Sigmoid colon (tissue), 7 donors: ENCODE data around the gene CCDC181. TPM values are rescaled to one million over a fixed set of nuclear protein-coding genes. Genes with fewer than 3 reads are reported as not detected.
"Not testable (repeated sequence)": the region's sequence is repeated elsewhere in the genome, so short reads cannot be mapped to it uniquely, and the experiment has no call there.

Experiments
- DNase-seq: peaks from one replicate; pipeline ENCODE4 v3.0.0-alpha.2; 2019
- H3K27ac ChIP-seq, 4 donors: fragments of 200-600 bp; sonication (generic); one replicate each; pipeline ENCODE4 v1.5.1; 2016 to 2019; ENCODE audit warnings: mild to moderate bottlenecking in 1 of 4
- H3K27me3 ChIP-seq, 3 donors: fragments of 200-600 bp; sonication (generic); one replicate each; pipeline ENCODE4 v1.5.1; 2019; ENCODE audit warnings: mild to moderate bottlenecking in 1 of 3
- H3K36me3 ChIP-seq, 4 donors: fragments of 200-600 bp; sonication (generic); one replicate each; pipeline ENCODE4 v1.5.1; 2016 to 2019
- H3K4me1 ChIP-seq, 4 donors: fragments of 200-600 bp; sonication (generic); one replicate each; pipeline ENCODE4 v1.5.1; 2017 to 2019
- H3K4me3 ChIP-seq, 4 donors: fragments of 200-600 bp; sonication (generic); one replicate each; pipeline ENCODE4 v1.5.1; 2017 to 2019; ENCODE audit warnings: mild to moderate bottlenecking in 2 of 4, moderate library complexity in 1 of 4
- H3K9me3 ChIP-seq, 4 donors: fragments of 200-600 bp in 3 of 4; sonication (generic) in 3 of 4; one replicate each; pipeline versions ENCODE4 v1.5.1 to v1.6.1; 2013 to 2019
- EP300 ChIP-seq, 4 donors: sonication (generic); formaldehyde crosslinking; IDR thresholded peaks; one replicate each; pipeline ENCODE4 v1.6.1; 2017; ENCODE audit warnings: antibody characterized with exemption in 4 of 4
- POLR2A ChIP-seq, 2 donors: fragments of 450-650 bp; IDR thresholded peaks; one replicate each; pipeline ENCODE4 v1.6.1; 2016; ENCODE audit warnings: antibody characterized with exemption in 2 of 2, mild to moderate bottlenecking in 2 of 2, moderate library complexity in 2 of 2
- POLR2AphosphoS5 ChIP-seq, 4 donors: sonication (generic); formaldehyde crosslinking; IDR thresholded peaks; one replicate each; pipeline ENCODE4 v1.6.1; 2017; ENCODE audit warnings: antibody characterized with exemption in 4 of 4
- WGBS, 2 donors: extraction: QIAGEN DNeasy Blood & Tissue Kit; methylation state at CpG; one replicate each; pipeline ENCODE4 v1.1.7; 2013; 5-methylcytosine and 5-hydroxymethylcytosine counted together
- intact Hi-C: fragments of 100-400 bp; cut with DNase I; formaldehyde crosslinking; loops from one replicate; pipeline ENCODE4 v1.15.1; 2023
- polyA plus RNA-seq, 3 donors: library from polyadenylated mRNA; stranded (reverse); fragments of 200-250 nt; gene quantifications; one replicate each; pipeline ENCODE4 v1.2.3, GENCODE V29; 2013
- total RNA-seq, 4 donors: library from RNA; depleted of rRNA; stranded (reverse); fragments of >200 nt; gene quantifications; one replicate each; pipeline ENCODE4 v1.1.0, GENCODE V29; 2016
- TF ChIP-seq, protein P1 (sequence below), 4 experiments: fragments of 450-650 bp in 3 of 4; fragments of 200-600 bp in 1 of 4; IDR thresholded peaks; one replicate each; pipeline ENCODE4 v1.5.1; 2016 to 2019; ENCODE audit warnings: antibody characterized with exemption in 4 of 4, mild to moderate bottlenecking in 3 of 4, moderate library complexity in 2 of 4
- donor health status: healthy with polysubstance abuse.
- donor health status: Bipolar disorder and iron deficiency.
- donor health status: healthy.

Gene CCDC181
- total and polyA plus RNA-seq, 7 donors = 0.25 to 1.4 (median 1.1) TPM; not detected in 3

DNA sequence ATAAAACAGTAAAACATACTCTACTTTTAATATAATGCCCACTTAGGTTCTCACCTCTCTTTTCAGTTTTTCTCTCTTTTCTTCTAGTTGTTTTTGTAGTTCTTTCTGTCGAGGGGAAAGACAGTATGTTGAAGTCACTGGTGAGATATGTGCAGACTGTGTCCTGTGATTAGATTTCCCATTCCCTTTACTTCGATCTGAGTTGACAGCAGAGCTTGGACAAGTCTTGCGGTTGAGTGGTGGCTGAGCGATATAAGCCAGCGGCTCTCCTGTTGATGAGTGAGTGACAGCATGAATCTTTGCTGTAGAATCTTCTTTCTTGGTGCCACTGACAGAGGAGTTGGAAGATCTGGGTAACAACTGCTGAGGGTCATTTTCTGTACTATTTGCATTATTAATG, 6.0 kb downstream of the CCDC181 start:
- Histone ChIP-seq H3K27ac (no peak overlapping the region), H3K4me1 (no peaks in the 10 kb centered on the region), H3K4me3 (no peak overlapping the region), H3K9me3 (no peaks in the 10 kb centered on the region), H3K36me3 (no peaks in the 10 kb centered on the region), H3K27me3 (peaks cover 0 to 4% (median 0%) of the 10 kb centered on the region in 3 donors)
- DNase-seq = no peak
- 91 to 92% methylated on average over 5 of the region's 5 CpGs for WGBS, 2 donors
- no peak for TF ChIP-seq POLR2A (IDR thresholded peaks at IDR 0.05)
- TF ChIP-seq EP300 (IDR thresholded peaks at IDR 0.05) = no peak
- TF ChIP-seq, protein P1, sequence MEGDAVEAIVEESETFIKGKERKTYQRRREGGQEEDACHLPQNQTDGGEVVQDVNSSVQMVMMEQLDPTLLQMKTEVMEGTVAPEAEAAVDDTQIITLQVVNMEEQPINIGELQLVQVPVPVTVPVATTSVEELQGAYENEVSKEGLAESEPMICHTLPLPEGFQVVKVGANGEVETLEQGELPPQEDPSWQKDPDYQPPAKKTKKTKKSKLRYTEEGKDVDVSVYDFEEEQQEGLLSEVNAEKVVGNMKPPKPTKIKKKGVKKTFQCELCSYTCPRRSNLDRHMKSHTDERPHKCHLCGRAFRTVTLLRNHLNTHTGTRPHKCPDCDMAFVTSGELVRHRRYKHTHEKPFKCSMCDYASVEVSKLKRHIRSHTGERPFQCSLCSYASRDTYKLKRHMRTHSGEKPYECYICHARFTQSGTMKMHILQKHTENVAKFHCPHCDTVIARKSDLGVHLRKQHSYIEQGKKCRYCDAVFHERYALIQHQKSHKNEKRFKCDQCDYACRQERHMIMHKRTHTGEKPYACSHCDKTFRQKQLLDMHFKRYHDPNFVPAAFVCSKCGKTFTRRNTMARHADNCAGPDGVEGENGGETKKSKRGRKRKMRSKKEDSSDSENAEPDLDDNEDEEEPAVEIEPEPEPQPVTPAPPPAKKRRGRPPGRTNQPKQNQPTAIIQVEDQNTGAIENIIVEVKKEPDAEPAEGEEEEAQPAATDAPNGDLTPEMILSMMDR (IDR thresholded peaks at IDR 0.05) = no peak
- TF ChIP-seq POLR2AphosphoS5 (IDR thresholded peaks at IDR 0.05) = no peak
- intact Hi-C loops = no loop called here

DNA sequence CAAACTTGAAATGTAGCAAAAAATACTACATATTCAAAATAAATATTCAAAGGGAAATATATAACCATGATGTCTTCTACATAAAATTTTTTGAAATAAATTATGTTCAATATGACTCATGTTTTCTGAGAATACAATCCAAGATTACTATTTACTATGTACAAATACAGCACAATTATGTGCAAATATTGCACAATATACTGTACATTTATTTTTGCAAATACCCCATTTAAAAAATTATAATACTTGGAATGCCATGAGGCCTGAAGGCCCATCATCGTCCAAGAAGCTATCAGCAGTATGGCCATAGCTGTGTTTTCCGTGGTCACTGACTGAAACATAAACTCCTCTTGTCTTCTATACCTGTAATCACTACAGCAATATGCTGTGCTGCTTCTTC, 12.3 kb downstream of the CCDC181 start:
- H3K4me1 ChIP-seq = no peaks in the 10 kb centered on the region
- no peak overlapping the region for H3K4me3 ChIP-seq
- intact Hi-C loops = no loop called here
- TF ChIP-seq POLR2A (IDR thresholded peaks at IDR 0.05) = no peak
- no peak for TF ChIP-seq POLR2AphosphoS5 (IDR thresholded peaks at IDR 0.05)
- no peak for TF ChIP-seq EP300 (IDR thresholded peaks at IDR 0.05)
- TF ChIP-seq, protein P1 (IDR thresholded peaks at IDR 0.05) = no peak
- no peaks in the 10 kb centered on the region for H3K27me3 ChIP-seq
- peaks cover 0 to 8% (median under 1%) of the 10 kb centered on the region in 4 donors for H3K9me3 ChIP-seq
- 86 to 93% methylated on average over 2 of the region's 2 CpGs for WGBS, 2 donors
- H3K27ac ChIP-seq = no peak overlapping the region
- H3K36me3 ChIP-seq = no peaks in the 10 kb centered on the region
- no peak for DNase-seq

DNA sequence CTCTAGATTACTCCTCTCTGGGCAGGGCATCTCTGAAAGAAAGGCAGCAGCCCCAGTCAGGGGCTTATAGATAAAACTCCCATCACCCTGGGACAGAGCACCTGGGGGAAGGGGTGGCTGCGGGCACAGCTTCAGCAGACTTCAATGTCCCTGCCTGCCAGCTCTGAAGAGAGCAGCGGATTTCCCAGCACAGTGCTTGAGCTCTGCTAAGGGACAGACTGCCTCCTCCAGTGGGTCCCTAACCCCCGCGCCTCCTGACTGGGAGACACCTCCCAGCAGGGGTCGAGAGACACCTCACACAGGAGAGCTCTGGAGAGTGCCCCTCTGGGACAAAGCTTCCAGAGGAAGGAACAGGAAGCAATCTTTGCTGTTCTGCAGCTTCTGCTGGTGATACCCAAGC, 18.9 kb downstream of the CCDC181 start:
- DNase-seq, H3K4me1 ChIP-seq, H3K4me3 ChIP-seq, intact Hi-C loops, H3K36me3 ChIP-seq, H3K27me3 ChIP-seq, H3K27ac ChIP-seq: not testable (repeated sequence)
- H3K9me3 ChIP-seq = peaks cover 0 to 16% (median 6%) of the 10 kb centered on the region in 4 donors
- 92 to 93% methylated on average over 5 of the region's 5 CpGs for WGBS, 2 donors

DNA sequence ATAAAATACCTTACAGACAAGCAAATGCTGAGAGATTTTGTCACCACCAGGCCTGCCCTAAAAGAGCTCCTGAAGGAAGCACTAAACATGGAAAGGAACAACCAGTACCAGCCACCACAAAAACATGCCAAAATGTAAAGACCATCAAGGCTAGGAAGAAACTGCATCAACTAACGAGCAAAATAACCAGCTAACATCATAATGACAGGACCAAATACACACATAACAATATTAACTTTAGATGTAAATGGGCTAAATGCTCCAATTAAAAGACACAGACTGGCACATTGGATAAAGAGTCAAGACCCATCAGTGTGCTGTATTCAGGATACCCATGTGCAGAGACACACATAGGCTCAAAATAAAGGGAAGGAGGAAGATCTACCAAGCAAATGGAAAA, 24.7 kb downstream of the CCDC181 start:
- H3K9me3 ChIP-seq, H3K27me3 ChIP-seq, H3K4me3 ChIP-seq, H3K27ac ChIP-seq, intact Hi-C loops, H3K4me1 ChIP-seq, DNase-seq: not testable (repeated sequence)
- peaks cover 0 to 10% (median 0%) of the 10 kb centered on the region in 4 donors for H3K36me3 ChIP-seq
- WGBS, 2 donors = 93 to 94% methylated on average over 1 of the region's 1 CpG

DNA sequence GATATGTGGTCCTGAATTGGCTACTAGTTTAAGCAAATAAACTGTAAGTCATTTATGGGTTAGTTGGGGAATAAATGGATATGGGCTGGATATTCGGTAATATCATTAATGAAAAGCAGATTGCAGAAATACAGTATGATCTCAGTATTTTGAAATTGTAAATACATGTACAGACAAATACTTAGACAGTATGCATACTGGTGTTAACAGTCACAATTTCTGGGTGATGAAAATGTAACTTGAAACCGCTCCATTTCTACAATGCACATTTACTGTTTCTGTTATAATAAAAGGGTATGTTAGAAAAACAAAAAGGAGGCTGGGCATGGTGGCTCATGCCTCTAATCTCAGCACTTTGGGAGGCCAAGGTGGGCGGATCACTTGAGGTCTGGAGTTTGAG, 31.3 kb downstream of the CCDC181 start:
- H3K36me3 ChIP-seq = peaks cover 0 to 69% (median 10%) of the 10 kb centered on the region in 4 donors
- intact Hi-C loops = no loop called here
- TF ChIP-seq POLR2A (IDR thresholded peaks at IDR 0.05) (no peak), POLR2AphosphoS5 (IDR thresholded peaks at IDR 0.05) (no peak), EP300 (IDR thresholded peaks at IDR 0.05) (no peak)
- TF ChIP-seq, protein P1 (IDR thresholded peaks at IDR 0.05) = no peak
- no peaks in the 10 kb centered on the region for H3K4me1 ChIP-seq
- 96 to 98% methylated on average over 3 of the region's 3 CpGs for WGBS, 2 donors
- H3K4me3 ChIP-seq = no peak overlapping the region
- H3K27ac ChIP-seq = no peak overlapping the region
- no peaks in the 10 kb centered on the region for H3K9me3 ChIP-seq
- DNase-seq = no peak
- H3K27me3 ChIP-seq = no peaks in the 10 kb centered on the region

DNA sequence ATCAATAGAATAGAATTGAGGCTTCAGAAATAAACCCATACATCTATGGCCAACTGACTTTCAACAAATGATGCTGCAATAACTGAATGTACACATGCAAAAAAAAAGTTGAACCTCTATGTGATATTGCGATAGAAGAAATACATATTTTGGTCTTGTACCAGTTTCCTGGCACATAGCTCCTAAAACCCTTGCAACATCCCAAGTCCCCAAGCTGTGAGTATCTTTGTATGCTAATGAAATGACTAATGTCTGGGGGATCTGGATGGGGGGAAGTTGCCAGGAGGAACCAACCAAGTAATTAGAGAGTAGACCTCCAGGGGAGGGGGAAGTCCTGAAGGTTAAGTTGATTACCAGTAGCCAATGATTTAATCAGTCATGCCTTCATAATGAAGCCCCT, 34.9 kb downstream of the CCDC181 start:
- intact Hi-C loops = no loop called here
- TF ChIP-seq POLR2AphosphoS5 (IDR thresholded peaks at IDR 0.05) (no peak), EP300 (IDR thresholded peaks at IDR 0.05) (no peak), POLR2A (IDR thresholded peaks at IDR 0.05) (no peak)
- TF ChIP-seq, protein P1 (IDR thresholded peaks at IDR 0.05) = no peak
- no peaks in the 10 kb centered on the region for H3K9me3 ChIP-seq
- H3K4me3 ChIP-seq = no peak overlapping the region
- H3K27me3 ChIP-seq = no peaks in the 10 kb centered on the region
- DNase-seq = no peak
- H3K36me3 ChIP-seq = peaks cover 0 to 93% (median 23%) of the 10 kb centered on the region in 4 donors
- no peaks in the 10 kb centered on the region for H3K4me1 ChIP-seq
- no peak overlapping the region for H3K27ac ChIP-seq
- 100% methylated on average over 1 of the region's 1 CpG for WGBS, 2 donors
